DOHH2 (cell line): ENCODE data around the gene KCNJ4.

Source experiments
- CTCF ChIP-seq: fragments of 200-600 bp; sonication (generic); IDR thresholded peaks from one replicate; pipeline ENCODE4 v1.5.1; 2014; ENCODE audit warnings: antibody characterized with exemption, mild to moderate bottlenecking, low read depth, low read length; ENCODE audit not compliant: poor library complexity, severe bottlenecking
- EZH2phosphoT487 ChIP-seq: fragments of 200-600 bp; sonication (generic); IDR thresholded peaks from 2 replicates; pipeline ENCODE4 v1.6.1; 2017; ENCODE audit warnings: borderline replicate concordance, mild to moderate bottlenecking, antibody characterized with exemption, low read length, moderate library complexity, mixed read lengths

DNA sequence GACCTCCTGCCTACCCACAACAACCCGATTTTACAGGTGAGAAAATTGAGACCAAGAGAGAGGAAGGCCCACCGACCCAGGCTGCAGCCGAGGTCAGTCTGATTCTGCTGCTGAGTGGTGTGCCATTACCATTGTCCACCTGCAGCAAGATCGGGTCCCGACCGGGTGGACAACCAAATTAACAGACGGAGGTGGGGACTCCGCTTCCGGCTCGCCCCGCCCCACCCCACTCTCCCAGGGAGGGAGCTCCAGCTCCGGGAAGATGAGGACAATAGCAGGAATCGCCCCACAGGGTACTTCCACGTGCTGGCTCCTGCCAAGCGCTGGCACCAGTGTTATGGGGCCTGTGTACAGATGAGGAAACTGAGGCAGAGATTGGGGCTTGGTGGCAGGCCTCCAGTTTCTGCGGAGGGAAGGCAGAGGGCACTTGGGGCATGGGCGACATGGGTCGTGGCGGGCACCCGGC, 12.5 kb upstream of the KCNJ4 start:
- TF ChIP-seq CTCF, result no peak
- no peak for TF ChIP-seq EZH2phosphoT487
